Fibroblast of lung (primary cell): ENCODE measurements around the gene NUMBL. TPM values are rescaled to one million over a fixed set of nuclear protein-coding genes. Genes with fewer than 3 reads are reported as not detected.

ENCODE experiments used
- DNase-seq, 2 donors: peaks; one replicate each; pipeline versions ENCODE4 v3.0.0 to v3.0.0-alpha.2; 2010; ENCODE audit warnings: low read depth in 2 of 2
- H2AFZ ChIP-seq: 2 replicates; pipeline ENCODE4 v1.5.1; 2012; ENCODE audit warnings: low read length, control low read depth, inconsistent platforms
- H3K27ac ChIP-seq: 2 replicates; pipeline ENCODE4 v1.5.1; 2011; ENCODE audit warnings: low read length, control low read depth; ENCODE audit not compliant: insufficient read depth
- H3K27me3 ChIP-seq: 2 replicates; pipeline ENCODE4 v1.5.1; 2011; ENCODE audit warnings: mild to moderate bottlenecking, low read length; ENCODE audit not compliant: control insufficient read depth, insufficient read depth
- H3K36me3 ChIP-seq: 2 replicates; pipeline ENCODE4 v1.5.1; 2011; ENCODE audit warnings: low read length; ENCODE audit not compliant: control insufficient read depth, insufficient read depth
- H3K4me1 ChIP-seq: 2 replicates; pipeline ENCODE4 v1.5.1; 2011; ENCODE audit warnings: low read length; ENCODE audit not compliant: control insufficient read depth, insufficient read depth; ENCODE audit errors: extremely low read depth
- H3K4me2 ChIP-seq: 2 replicates; pipeline ENCODE4 v1.5.1; 2011; ENCODE audit warnings: low read length, control low read depth; ENCODE audit not compliant: insufficient read depth; ENCODE audit errors: extremely low read depth
- H3K4me3 ChIP-seq, 4 experiments: fragments of 200-600 bp in 1 of 4; sonication (generic) in 1 of 4; replicated peaks in 1 of 4; 2 replicates each; pipeline ENCODE4 v1.5.1; 2011 to 2016; ENCODE audit warnings: low read length in 4 of 4, low read depth in 3 of 4, mild to moderate bottlenecking in 3 of 4, control low read depth in 2 of 4, inconsistent platforms in 1 of 4, mixed read lengths in 1 of 4; ENCODE audit not compliant: insufficient read depth in 1 of 4; ENCODE audit errors: control extremely low read depth in 1 of 4
- H3K79me2 ChIP-seq: 2 replicates; pipeline ENCODE4 v1.5.1; 2012; ENCODE audit warnings: mild to moderate bottlenecking, low read length, inconsistent platforms; ENCODE audit not compliant: control insufficient read depth, insufficient read depth
- H3K9ac ChIP-seq: 2 replicates; pipeline ENCODE4 v1.5.1; 2011; ENCODE audit warnings: mild to moderate bottlenecking, low read length, control low read depth; ENCODE audit not compliant: insufficient read depth
- H3K9me3 ChIP-seq: 2 replicates; pipeline ENCODE4 v1.5.1; 2012; ENCODE audit warnings: low read depth, low read length; ENCODE audit not compliant: control insufficient read depth, insufficient read depth
- H4K20me1 ChIP-seq: 2 replicates; pipeline ENCODE4 v1.5.1; 2011; ENCODE audit warnings: low read length; ENCODE audit not compliant: control insufficient read depth, insufficient read depth; ENCODE audit errors: extremely low read depth
- CTCF ChIP-seq, 2 donors: IDR thresholded peaks in 1 of 2; conservative IDR thresholded peaks in 1 of 2; 1 replicate in 1 of 2; 2 replicates in 1 of 2; pipeline ENCODE4 v1.5.1; 2011 to 2012; ENCODE audit warnings: low read length in 2 of 2, control low read depth in 1 of 2, inconsistent platforms in 1 of 2, low read depth in 1 of 2, mild to moderate bottlenecking in 1 of 2
- EZH2 ChIP-seq: IDR thresholded peaks from 2 replicates; pipeline ENCODE4 v1.5.1; 2012; ENCODE audit warnings: low read length, control low read depth, mild to moderate bottlenecking; ENCODE audit errors: missing control alignments
- polyA plus RNA-seq, 2 donors: library from polyadenylated mRNA; depleted of rRNA in 1 of 2; stranded (reverse) in 1 of 2; unstranded in 1 of 2; fragments of >200 nt; gene quantifications; 2 replicates each; pipeline ENCODE4 v1.2.1, GENCODE V29; 2011 to 2012; ENCODE audit warnings: missing spikeins in 1 of 2
- total RNA-seq: library from RNA; depleted of rRNA; stranded (reverse); fragments of >200 nt; gene quantifications from 2 replicates; pipeline ENCODE4 v1.2.1, GENCODE V29; 2014

The NUMBL gene
- total and polyA plus RNA-seq, 2 donors (not counting 1 experiment from before 2014, with no cell fraction given), result 28.2 to 33.4 TPM

- Histone ChIP-seq H3K4me3 (no peak overlapping the region), H3K27me3 (no peaks in the 10 kb centered on the region), H3K36me3 (peaks cover 17% of the 10 kb centered on the region)
Observed at GRCh38 chr19:40707615-40708014, 17.2 kb upstream of the NUMBL start.

GRCh38 chr19:40705950-40706619 lies 15.6 kb upstream of the NUMBL start:
- DNase-seq, result no peak
- no peaks in the 10 kb centered on the region for H3K79me2 ChIP-seq
- H3K27ac ChIP-seq, result no peak overlapping the region
- no peaks in the 10 kb centered on the region for H3K9me3 ChIP-seq
- no peaks in the 10 kb centered on the region for H4K20me1 ChIP-seq
- H3K4me1 ChIP-seq, result no peaks in the 10 kb centered on the region
- no peak overlapping the region for H3K4me3 ChIP-seq
- H2AFZ ChIP-seq, result no peak overlapping the region
- TF ChIP-seq CTCF (conservative IDR thresholded peaks at IDR 0.05 in 1 of 2, IDR thresholded peaks at IDR 0.05 in 1 of 2; ENCODE audit: low read depth in 1 of 2, low read length in 2 of 2), result no peak
- TF ChIP-seq EZH2, result no peak
- H3K4me2 ChIP-seq, result no peak overlapping the region
- H3K36me3 ChIP-seq, result peaks cover 22% of the 10 kb centered on the region
- H3K9ac ChIP-seq, result no peak overlapping the region
- no peaks in the 10 kb centered on the region for H3K27me3 ChIP-seq

More at GRCh38 chr19:40707615-40708014, 17.2 kb upstream of the NUMBL start:
- Histone ChIP-seq H3K4me1 (no peaks in the 10 kb centered on the region), H3K4me2 (no peak overlapping the region), H3K9ac (no peak overlapping the region), H3K79me2 (no peaks in the 10 kb centered on the region), H3K27ac (no peak overlapping the region), H2AFZ (no peak overlapping the region), H3K9me3 (no peaks in the 10 kb centered on the region), H4K20me1 (no peaks in the 10 kb centered on the region)
- no peak for DNase-seq
- TF ChIP-seq EZH2 (no peak), CTCF (conservative IDR thresholded peaks at IDR 0.05 in 1 of 2, IDR thresholded peaks at IDR 0.05 in 1 of 2; ENCODE audit: low read depth in 1 of 2, low read length in 2 of 2) (no peak)

GRCh38 chr19:40705362-40705651 lies 14.9 kb upstream of the NUMBL start:
- Histone ChIP-seq H3K79me2 (no peaks in the 10 kb centered on the region), H3K36me3 (peaks cover 22% of the 10 kb centered on the region), H3K9me3 (no peaks in the 10 kb centered on the region), H3K9ac (no peak overlapping the region), H3K4me1 (no peaks in the 10 kb centered on the region), H3K27me3 (no peaks in the 10 kb centered on the region), H3K4me2 (no peak overlapping the region), H4K20me1 (no peaks in the 10 kb centered on the region), H3K27ac (no peak overlapping the region), H3K4me3 (no peak overlapping the region), H2AFZ (no peak overlapping the region)
- no peak for DNase-seq
- TF ChIP-seq CTCF (conservative IDR thresholded peaks at IDR 0.05 in 1 of 2, IDR thresholded peaks at IDR 0.05 in 1 of 2; ENCODE audit: low read depth in 1 of 2, low read length in 2 of 2) (no peak), EZH2 (no peak)
